BE2C (cell line): ENCODE measurements around the gene CRX.

ENCODE experiments used
- DNase-seq: peaks from one replicate; pipeline ENCODE4 v3.0.0-alpha.2; 2020
- H3K27me3 ChIP-seq: fragments of 250-450 bp; sonication (Bioruptor Pico); 2 replicates; pipeline ENCODE4 v1.5.1; 2020; ENCODE audit warnings: mild to moderate bottlenecking
- H3K36me3 ChIP-seq: fragments of 250-450 bp; sonication (Bioruptor Pico); 2 replicates; pipeline ENCODE4 v1.5.1; 2020; ENCODE audit warnings: mild to moderate bottlenecking
- H3K4me1 ChIP-seq: fragments of 250-450 bp; sonication (Bioruptor Pico); 2 replicates; pipeline ENCODE4 v1.5.1; 2020
- H3K4me3 ChIP-seq: 2 replicates; pipeline ENCODE4 v1.5.1; 2011; ENCODE audit warnings: low read depth, low read length
- H3K9me3 ChIP-seq: fragments of 250-450 bp; sonication (Bioruptor Pico); 2 replicates; pipeline ENCODE4 v1.5.1; 2020
- CTCF ChIP-seq: IDR thresholded peaks from 2 replicates; pipeline ENCODE4 v1.5.1; 2012; ENCODE audit warnings: mild to moderate bottlenecking, low read depth, low read length

Gene CRX

GRCh38 chr19:47891622-47891922 lies 69.8 kb downstream of the CRX start:
- no peaks in the 10 kb centered on the region for H3K9me3 ChIP-seq
- H3K36me3 ChIP-seq, result no peaks in the 10 kb centered on the region
- no peaks in the 10 kb centered on the region for H3K27me3 ChIP-seq
- no peak overlapping the region for H3K4me3 ChIP-seq
- peak; percentile 25 for DNase-seq
- no peak for TF ChIP-seq CTCF
- H3K4me1 ChIP-seq, result peaks cover 4% of the 10 kb centered on the region

DNA sequence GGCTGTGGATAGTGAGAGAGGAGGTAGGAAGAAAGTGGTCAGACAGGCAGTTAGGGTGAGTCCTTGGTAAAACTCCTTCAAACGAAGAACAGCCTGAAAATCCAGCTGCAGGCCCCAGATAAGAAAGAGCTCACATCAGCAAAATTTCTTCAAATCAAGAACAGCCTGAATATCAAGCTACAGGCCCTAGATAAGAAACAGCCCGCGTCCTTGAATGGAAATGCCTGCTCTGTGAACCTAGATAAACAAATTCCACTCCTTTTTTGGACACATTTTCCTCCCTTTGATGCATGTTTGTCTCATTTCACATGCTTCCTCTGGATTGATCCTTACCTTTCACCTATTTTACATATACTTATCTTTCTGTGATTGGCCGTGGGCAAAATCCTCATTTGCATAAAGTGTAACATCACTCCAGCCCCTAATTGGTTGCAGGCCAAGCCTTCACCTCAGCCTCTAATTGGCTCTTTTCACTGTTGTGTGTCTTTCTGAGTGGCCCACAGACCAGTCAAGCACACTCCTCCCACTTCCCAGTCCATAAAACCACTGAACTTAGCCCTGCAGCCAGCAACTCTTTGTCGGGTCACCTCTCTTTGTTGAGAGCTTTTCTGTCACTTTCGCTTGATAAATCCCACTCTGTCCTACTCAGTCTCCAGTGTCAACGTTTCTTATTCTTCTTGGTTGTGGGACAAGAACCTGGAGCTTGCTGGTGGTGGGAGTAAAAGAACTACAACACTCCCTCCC lies 70.4 kb downstream of the CRX start:
- no peaks in the 10 kb centered on the region for H3K27me3 ChIP-seq
- DNase-seq, result peak; percentile 40
- no peak for TF ChIP-seq CTCF

More for the DNA sequence above, 70.4 kb downstream of the CRX start:
- Histone ChIP-seq H3K9me3 (no peaks in the 10 kb centered on the region), H3K36me3 (no peaks in the 10 kb centered on the region), H3K4me3 (no peak overlapping the region), H3K4me1 (peaks cover 4% of the 10 kb centered on the region)
